HG03066 (cell line): ENCODE results near the gene HEXA.

Experiments used
- ATAC-seq: cut with Tn5 transposase; IDR thresholded peaks from one replicate; pipeline ENCODE4 v1.9.1; 2021; ENCODE audit warnings: low read depth; ENCODE audit not compliant: unreplicated experiment

The HEXA gene

GRCh38 chr15:72331021-72331420 is 44.8 kb downstream of the HEXA start:
- ATAC-seq, result no peak

DNA sequence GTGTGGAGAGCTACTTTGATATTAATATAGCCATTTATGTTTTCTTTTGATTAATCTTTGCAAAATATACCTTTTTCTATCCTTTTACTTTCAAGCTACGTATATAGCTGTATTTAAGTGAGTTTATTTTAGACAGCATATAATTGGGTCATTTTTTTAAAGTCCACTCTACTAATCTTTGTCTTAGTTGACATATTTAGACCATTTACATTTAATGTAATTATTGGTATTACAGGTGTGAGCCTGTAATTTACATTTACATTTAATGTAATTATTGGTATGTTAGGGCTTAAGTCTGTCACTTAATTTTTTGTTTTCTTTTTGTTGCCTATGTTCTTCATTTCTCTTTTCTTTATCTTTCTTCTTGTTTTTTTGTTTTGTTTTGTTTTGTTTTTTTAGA is 52.1 kb downstream of the HEXA start:
- ATAC-seq, result no peak

DNA sequence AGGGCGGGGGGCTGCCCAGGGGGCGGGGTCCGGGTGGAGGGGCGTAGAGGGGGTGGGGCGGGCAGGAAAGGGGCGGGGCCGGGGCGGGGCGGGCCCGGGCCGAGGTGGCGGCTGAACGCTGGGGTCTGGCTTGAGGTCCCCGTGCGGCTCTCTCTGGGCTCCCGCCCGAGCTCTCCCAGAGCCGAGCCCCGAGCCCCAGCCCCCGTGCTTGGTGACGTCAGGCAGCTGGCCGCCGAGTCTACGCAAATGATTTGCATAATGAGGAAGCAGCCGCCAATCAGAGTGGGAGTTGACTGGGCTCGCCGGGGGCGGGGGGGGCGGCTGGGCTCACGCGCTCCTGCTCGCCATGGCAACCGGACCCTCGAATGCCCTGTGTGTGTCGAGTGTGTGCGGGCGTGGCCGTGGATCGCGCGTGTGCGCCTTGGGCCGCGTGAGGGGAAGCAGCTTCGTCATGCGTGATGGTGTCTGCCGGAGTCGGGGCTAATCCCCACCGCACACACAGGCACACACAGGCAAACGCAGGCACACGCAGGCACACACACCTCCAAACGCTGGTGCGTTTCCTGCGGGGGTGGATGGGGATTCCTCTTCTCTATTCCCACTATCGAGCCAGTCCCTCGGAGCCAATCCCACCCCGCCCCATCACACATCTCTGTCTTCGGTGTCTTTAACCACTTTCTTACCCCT is 55.7 kb downstream of the HEXA start, which contains the start of gene CELF6:
Gene CELF6 (minus strand): TSS at position 173 of the 687 bp plus-strand sequence. CDS start 283 bp downstream, outside the sequence.
- ATAC-seq, result peak; percentile 76

GRCh38 chr15:72319360-72319984 is 56.3 kb downstream of the HEXA start:
- peak; percentile 33 for ATAC-seq

DNA sequence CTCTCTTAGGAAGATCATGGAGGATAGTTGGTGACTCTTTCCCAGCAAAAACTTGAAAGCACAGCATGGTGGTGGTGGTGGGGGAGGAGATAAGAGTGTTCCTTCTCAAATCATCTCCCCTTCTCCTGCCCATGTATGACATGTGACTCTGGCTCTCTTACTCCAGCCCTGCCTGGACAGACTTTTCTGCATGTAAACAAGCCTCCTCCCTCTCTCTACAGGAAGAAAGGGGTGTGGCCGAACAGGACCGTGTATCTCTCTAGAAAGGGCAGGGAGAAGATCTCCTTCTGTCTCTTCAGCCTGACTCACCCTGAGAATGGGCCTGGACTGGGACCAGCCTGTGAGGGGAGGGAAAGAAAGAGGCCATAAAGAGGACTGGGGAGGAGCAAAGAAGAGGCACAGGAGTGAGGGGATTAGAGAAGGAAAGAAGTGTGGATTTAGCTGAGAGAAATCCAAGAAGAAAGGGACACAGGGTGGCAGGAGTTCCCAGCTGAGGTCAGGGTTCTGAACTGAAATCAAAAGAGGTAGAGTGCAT is 57.3 kb downstream of the HEXA start:
- ATAC-seq, result no peak

DNA sequence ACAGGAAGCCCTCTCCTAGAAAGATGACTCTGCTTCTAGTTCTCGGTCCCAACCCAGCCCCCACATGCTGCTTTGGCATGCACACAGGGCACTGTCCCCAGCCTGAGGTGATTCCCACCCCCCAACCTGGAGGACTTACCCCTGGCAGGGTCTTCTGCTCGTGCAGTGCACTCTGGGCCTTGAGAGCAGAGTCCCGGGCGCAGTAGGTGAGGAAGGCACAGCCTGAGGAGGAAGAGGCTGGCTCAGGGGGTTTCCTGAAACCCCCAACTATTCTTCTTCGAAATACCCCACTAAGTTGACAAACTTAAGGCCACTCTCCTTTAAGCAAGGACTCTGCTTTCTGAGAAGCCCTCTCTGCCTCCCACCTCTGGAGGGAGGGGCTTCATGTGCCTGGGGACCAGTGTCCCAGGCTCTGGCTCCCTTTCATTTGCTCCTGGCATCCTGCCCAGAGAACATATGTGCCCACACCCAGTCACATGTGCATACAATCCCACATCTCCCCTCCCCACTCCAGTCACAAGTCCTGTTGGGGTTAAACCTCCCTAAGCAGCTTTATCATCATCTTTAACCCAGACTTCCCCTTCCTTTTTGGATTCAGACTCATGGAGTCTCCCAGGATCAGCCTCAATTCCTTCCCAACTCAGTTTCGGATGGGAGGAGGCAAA is 60.0 kb downstream of the HEXA start:
- no peak for ATAC-seq

DNA sequence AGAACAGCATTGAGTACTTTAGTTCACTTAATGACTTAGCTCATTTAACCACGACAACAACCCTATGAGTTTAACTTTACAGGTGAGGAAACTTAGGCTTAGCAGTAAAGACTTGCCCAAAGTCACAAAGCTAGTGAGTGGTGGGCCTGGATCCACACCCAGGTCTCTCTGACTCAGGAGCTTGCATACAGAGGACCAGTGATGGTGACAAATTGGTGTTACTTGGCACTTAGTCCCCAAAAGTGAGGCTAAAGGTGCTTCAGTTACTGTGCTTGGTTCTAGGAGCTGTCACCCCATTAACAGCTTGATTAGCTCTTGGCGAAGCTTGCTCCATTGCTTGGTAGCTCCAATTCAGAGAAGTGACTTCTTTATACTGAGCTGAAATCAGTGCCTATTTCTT is 61.9 kb downstream of the HEXA start:
- no peak for ATAC-seq

DNA sequence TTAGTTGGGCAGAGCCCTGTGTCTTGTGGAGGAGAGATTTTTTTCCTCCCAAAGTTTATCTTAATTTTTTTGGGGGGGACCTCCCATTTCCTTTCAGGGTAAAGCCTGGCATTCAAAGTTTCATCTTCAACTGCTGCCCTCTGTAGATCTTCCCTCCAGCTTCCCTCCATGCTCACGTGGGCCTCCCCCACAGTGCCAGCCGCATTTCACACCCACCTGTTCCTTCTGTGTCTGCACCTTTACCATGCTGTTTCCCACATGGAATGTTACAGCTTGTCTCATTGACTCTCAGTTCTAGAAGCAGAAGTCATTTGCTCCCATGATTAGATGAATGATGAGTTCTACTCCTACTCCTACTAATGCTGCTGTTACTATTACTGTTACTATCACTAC is 62.4 kb downstream of the HEXA start:
- ATAC-seq, result no peak

GRCh38 chr15:72312605-72313447 is 63.0 kb downstream of the HEXA start:
- ATAC-seq, result no peak

DNA sequence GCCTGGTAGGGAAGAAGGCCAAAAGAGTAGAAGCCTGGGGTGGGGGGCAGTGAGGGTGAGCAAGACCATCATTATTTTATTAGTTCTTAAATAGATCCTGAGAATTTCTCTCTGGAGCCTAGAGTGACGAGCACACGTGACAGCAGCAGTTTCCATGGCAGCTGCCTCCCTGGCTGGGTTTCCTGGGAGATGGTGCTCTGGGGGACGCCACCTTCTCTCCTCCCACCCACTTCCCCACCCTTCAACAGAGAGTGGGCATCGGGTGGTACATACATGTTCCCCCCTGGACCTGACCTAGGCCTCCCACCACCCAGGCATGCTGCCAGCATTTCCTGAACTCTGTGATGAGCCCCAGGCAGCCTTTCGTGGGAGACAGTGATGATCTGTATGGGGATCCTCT is 68.8 kb downstream of the HEXA start:
- ATAC-seq, result no peak

- ATAC-seq, result no peak
These were observed 69.5 kb downstream of the HEXA start for GRCh38 chr15:72306211-72306785.

DNA sequence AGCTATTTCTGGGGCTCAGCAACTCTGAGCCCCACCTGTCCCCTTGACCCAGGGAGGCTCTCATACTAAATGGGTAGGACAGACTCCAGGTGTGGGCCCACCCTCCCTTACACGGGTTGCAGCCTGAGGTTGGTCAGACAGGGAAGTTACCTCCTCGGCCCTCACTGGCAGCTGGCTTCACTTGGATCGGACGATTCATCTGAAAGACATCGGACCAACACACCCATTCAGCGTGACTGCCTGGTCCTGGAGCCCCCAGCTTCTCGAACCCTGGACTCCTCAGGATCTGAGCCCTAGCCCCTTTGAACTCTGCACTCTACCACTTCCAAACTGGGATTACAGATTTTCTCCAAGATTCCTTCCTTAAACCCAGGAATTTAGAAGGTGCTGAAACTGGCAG is 71.2 kb downstream of the HEXA start:
- no peak for ATAC-seq

DNA sequence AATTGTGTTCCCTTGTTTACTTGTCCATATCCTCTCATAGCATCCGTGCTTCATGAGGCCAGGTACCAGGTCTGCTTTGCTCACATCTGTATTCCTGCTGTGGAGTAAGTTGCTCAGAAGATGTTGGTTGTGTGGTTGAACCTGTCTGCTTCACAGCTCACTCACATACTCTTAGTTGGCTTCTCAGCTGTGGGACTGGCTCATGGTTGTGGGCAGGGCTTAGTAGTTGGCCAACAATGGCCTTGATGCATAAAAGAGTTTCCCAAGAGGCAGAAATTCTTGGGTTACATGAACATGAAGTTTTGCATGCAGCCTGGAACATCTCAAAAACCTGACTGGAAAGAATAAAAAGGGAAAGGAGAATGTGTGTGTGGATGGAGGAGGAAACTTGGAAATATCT is 72.9 kb downstream of the HEXA start:
- ATAC-seq, result no peak
